OCI-LY1 (cell line): ENCODE measurements around the gene FXYD1.
"Not testable (repeated sequence)": the region's sequence is repeated elsewhere in the genome, so short reads cannot be mapped to it uniquely, and the experiment has no call there.

Experiments used
- H2AFZ ChIP-seq: fragments of 200-600 bp; sonication (generic), shearing (Covaris generic); 2 replicates; pipeline ENCODE4 v1.6.0; 2014; ENCODE audit warnings: antibody characterized with exemption, mild to moderate bottlenecking, low read length
- H3F3A ChIP-seq: fragments of 200-600 bp; sonication (generic), shearing (Covaris generic); 2 replicates; pipeline ENCODE4 v1.6.0; 2014; ENCODE audit warnings: mild to moderate bottlenecking, antibody characterized with exemption, low read length, moderate library complexity; ENCODE audit not compliant: insufficient read depth
- H3K27ac ChIP-seq: fragments of 200-600 bp; sonication (generic); 2 replicates; pipeline ENCODE4 v1.5.1; 2014; ENCODE audit warnings: low read length, mixed run types, mild to moderate bottlenecking, low read depth; ENCODE audit not compliant: poor library complexity, severe bottlenecking
- H3K27me3 ChIP-seq: fragments of 200-600 bp; sonication (generic); 2 replicates; pipeline ENCODE4 v1.6.0; 2014; ENCODE audit warnings: antibody characterized with exemption, mild to moderate bottlenecking, low read length, moderate library complexity; ENCODE audit not compliant: insufficient read depth
- H3K36me3 ChIP-seq: fragments of 200-600 bp; sonication (generic); 2 replicates; pipeline ENCODE4 v1.6.1; 2014; ENCODE audit warnings: mild to moderate bottlenecking, antibody characterized with exemption, low read length, moderate library complexity, mixed read lengths; ENCODE audit not compliant: insufficient read depth
- H3K4me1 ChIP-seq: fragments of 200-600 bp; sonication (generic); 2 replicates; pipeline ENCODE4 v1.5.1; 2014; ENCODE audit warnings: mild to moderate bottlenecking, low read length, moderate library complexity; ENCODE audit not compliant: insufficient read depth, severe bottlenecking
- H3K4me2 ChIP-seq: fragments of 200-600 bp; sonication (generic), shearing (Covaris generic); 2 replicates; pipeline ENCODE4 v1.6.1; 2014; ENCODE audit warnings: low read length
- H3K4me3 ChIP-seq: fragments of 200-600 bp; sonication (generic); 2 replicates; pipeline ENCODE4 v1.5.1; 2014; ENCODE audit warnings: low read length, low read depth, mild to moderate bottlenecking, mixed read lengths; ENCODE audit not compliant: poor library complexity, severe bottlenecking
- H3K79me2 ChIP-seq: fragments of 200-600 bp; shearing (Covaris generic); 2 replicates; pipeline ENCODE4 v1.6.1; 2016; ENCODE audit warnings: mixed run types, low read length, mixed read lengths; ENCODE audit not compliant: insufficient read depth
- H3K9ac ChIP-seq: fragments of 200-600 bp; sonication (generic), shearing (Covaris generic); 2 replicates; pipeline ENCODE4 v1.6.1; 2014; ENCODE audit warnings: mild to moderate bottlenecking, low read length, mixed read lengths
- H3K9me2 ChIP-seq: fragments of 200-600 bp; sonication (generic), shearing (Covaris generic); 2 replicates; pipeline ENCODE4 v1.6.1; 2014; ENCODE audit warnings: low read depth, mild to moderate bottlenecking, low read length, mixed read lengths
- H3K9me3 ChIP-seq: fragments of 200-600 bp; shearing (Covaris generic); 2 replicates; pipeline ENCODE4 v1.6.1; 2014; ENCODE audit warnings: low read length, mixed read lengths
- H4K20me1 ChIP-seq: fragments of 200-600 bp; sonication (generic), shearing (Covaris generic); 2 replicates; pipeline ENCODE4 v1.6.0; 2016; ENCODE audit warnings: mild to moderate bottlenecking, low read length; ENCODE audit not compliant: insufficient read depth
- EZH2 ChIP-seq: fragments of 200-600 bp; sonication (generic), shearing (Covaris generic); IDR thresholded peaks from 2 replicates; pipeline ENCODE4 v1.8.0; 2017; ENCODE audit warnings: borderline replicate concordance, mixed run types, mild to moderate bottlenecking, antibody characterized with exemption, low read length, moderate library complexity, mixed read lengths
- TF ChIP-seq, protein P1 (sequence below): fragments of 200-600 bp; sonication (generic), shearing (Covaris generic); IDR thresholded peaks from 2 replicates; pipeline ENCODE4 v1.5.1; 2017; ENCODE audit warnings: mild to moderate bottlenecking, antibody characterized with exemption, low read length, moderate library complexity, mixed read lengths

The FXYD1 gene

DNA sequence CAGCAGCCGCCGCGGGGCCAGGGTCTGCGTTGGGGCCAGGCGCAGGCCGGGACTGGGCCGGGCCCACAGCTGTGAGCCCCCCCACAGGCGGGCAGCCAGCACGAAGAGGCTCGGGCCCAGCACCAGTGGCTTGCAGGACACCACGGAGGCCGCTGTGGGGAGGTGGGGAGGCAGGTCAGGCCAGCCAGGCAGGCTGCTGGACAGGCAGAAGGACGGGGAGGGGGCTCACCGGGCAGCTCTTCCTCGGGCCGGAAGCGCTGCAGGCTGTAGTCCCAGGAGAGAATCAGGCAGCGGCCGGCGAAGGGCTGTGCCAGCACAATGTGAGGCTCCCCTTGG, 12.0 kb upstream of the FXYD1 start:
- Histone ChIP-seq H3K4me1 (peaks cover 14% of the 10 kb centered on the region), H3K4me3 (no peak overlapping the region), H3K27me3 (no peaks in the 10 kb centered on the region; the same call in 1 of the 2 replicates), H3K9ac (no peak overlapping the region), H3K9me2 (no peaks in the 10 kb centered on the region), H3K79me2 (no peaks in the 10 kb centered on the region), H4K20me1 (no peaks in the 10 kb centered on the region), H3K4me2 (no peak overlapping the region), H3K9me3 (no peaks in the 10 kb centered on the region), H3K36me3 (no peaks in the 10 kb centered on the region), H3F3A (no peaks in the 10 kb centered on the region), H3K27ac (no peak overlapping the region), H2AFZ (no peak overlapping the region)
- no peak for TF ChIP-seq EZH2
- TF ChIP-seq, protein P1, sequence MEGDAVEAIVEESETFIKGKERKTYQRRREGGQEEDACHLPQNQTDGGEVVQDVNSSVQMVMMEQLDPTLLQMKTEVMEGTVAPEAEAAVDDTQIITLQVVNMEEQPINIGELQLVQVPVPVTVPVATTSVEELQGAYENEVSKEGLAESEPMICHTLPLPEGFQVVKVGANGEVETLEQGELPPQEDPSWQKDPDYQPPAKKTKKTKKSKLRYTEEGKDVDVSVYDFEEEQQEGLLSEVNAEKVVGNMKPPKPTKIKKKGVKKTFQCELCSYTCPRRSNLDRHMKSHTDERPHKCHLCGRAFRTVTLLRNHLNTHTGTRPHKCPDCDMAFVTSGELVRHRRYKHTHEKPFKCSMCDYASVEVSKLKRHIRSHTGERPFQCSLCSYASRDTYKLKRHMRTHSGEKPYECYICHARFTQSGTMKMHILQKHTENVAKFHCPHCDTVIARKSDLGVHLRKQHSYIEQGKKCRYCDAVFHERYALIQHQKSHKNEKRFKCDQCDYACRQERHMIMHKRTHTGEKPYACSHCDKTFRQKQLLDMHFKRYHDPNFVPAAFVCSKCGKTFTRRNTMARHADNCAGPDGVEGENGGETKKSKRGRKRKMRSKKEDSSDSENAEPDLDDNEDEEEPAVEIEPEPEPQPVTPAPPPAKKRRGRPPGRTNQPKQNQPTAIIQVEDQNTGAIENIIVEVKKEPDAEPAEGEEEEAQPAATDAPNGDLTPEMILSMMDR: no peak

DNA sequence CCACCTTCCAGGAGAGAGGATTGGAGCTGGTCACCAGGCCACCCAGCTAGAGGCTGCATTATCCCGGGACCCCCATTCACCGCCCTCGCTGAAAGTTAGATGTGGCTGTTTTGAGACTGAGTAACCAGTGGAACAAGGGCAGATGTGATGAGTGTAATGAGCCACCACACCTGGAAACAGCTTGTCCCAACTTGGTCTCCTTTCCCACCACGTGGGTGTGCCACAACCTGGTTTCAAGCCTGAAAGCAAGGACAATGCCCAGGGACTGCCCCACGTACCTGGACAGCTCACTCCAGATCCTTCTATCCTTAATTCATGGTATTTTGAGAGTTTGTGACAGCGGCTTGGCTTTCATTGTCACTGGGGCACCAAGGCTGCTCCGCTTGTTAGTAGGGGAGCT, 10.8 kb upstream of the FXYD1 start:
- no peak overlapping the region for H3K9ac ChIP-seq
- no peak overlapping the region for H3K27ac ChIP-seq
- peaks cover 14% of the 10 kb centered on the region for H3K4me1 ChIP-seq
- no peak overlapping the region for H2AFZ ChIP-seq
- no peaks in the 10 kb centered on the region for H3F3A ChIP-seq
- no peak overlapping the region for H3K4me3 ChIP-seq
- no peak overlapping the region for H3K4me2 ChIP-seq
- no peaks in the 10 kb centered on the region for H3K9me2 ChIP-seq
- no peaks in the 10 kb centered on the region for H3K9me3 ChIP-seq
- no peaks in the 10 kb centered on the region for H3K36me3 ChIP-seq
- no peaks in the 10 kb centered on the region for H4K20me1 ChIP-seq
- H3K79me2 ChIP-seq: no peaks in the 10 kb centered on the region
- TF ChIP-seq, protein P1: no peak
- no peak for TF ChIP-seq EZH2
- H3K27me3 ChIP-seq: no peaks in the 10 kb centered on the region; the same call in 1 of the 2 replicates

DNA sequence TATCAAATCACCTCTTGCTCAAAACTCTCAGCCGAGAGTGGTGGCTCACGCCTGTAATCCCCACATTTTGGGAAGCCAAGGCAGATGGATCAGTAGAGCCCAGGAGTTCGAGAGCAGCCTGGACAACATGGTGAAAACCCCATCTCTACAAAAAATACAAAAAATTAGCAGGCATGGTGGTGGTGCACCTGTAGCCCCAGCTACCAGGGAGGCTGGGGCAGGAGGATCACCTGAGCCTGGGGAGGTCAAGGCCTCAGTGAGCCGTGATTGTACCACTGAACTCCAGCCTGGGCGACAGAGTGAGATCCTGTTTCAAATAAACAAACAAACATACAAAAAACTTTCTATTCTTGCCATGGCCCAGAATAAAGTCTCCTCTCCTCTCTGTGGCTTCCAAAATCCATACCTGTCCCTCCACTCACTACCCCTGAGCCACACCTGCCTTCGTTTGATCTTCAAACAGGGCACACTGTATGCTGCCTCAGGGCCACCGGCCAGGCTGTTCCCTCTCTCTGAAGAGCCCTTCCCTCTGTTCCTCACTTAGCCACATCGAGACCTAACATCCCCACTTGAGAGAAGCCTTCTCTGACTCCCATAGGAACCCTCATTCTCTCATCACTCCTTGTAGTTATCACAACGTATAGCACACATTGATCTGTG, 10.1 kb upstream of the FXYD1 start:
- Histone ChIP-seq H3K4me3 (no peak overlapping the region), H3K36me3 (no peaks in the 10 kb centered on the region), H3F3A (no peaks in the 10 kb centered on the region), H3K9me2 (no peaks in the 10 kb centered on the region), H3K9ac (no peak overlapping the region), H3K27ac (no peak overlapping the region), H3K9me3 (no peaks in the 10 kb centered on the region), H2AFZ (no peak overlapping the region), H4K20me1 (no peaks in the 10 kb centered on the region), H3K4me1 (peaks cover 14% of the 10 kb centered on the region), H3K79me2 (no peaks in the 10 kb centered on the region), H3K4me2 (no peak overlapping the region), H3K27me3 (no peaks in the 10 kb centered on the region; the same call in 1 of the 2 replicates)
- TF ChIP-seq, protein P1: no peak
- no peak for TF ChIP-seq EZH2

DNA sequence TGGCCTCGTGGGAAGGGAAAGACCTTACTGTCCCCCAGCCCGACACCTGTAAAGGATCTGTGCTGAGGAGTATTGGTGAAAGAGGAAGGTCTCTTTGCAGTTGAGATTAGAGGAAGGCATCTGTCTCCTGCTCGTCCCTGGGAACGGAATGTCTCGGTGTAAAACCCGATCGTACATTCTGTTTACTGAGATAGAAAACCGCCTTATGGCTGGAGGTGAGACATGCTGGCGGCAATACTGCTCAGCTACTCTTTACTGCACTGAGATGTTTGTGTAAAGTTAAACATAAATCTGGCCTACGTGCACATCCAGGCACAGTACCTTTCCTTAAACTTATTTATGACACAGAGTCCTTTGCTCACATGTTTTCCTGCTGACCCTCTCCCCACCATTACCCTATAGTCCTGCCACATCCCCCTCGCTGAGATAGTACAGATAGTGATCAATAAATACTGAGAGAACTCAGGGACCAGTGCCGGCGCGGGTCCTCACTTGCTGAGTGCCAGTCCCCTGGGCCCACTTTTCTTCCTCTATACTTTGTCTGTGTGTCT, 8.8 kb upstream of the FXYD1 start:
- H3K27ac ChIP-seq: not testable (repeated sequence)

More for the DNA sequence above, 8.8 kb upstream of the FXYD1 start:
- H3K27me3 ChIP-seq, H3K4me2 ChIP-seq, H3K4me3 ChIP-seq, H3F3A ChIP-seq, H3K9me2 ChIP-seq, H2AFZ ChIP-seq, H3K4me1 ChIP-seq, H3K9me3 ChIP-seq, H3K9ac ChIP-seq, H3K79me2 ChIP-seq, H4K20me1 ChIP-seq, H3K36me3 ChIP-seq: not testable (repeated sequence)
